Loucy (cell line): ENCODE data around the gene EGLN1.

Source experiments
- CTCF ChIP-seq: fragments of 200-600 bp; sonication (generic); conservative IDR thresholded peaks from 2 replicates; pipeline ENCODE4 v1.5.1; 2014; ENCODE audit warnings: mild to moderate bottlenecking, antibody characterized with exemption, low read length
- EZH2phosphoT487 ChIP-seq: fragments of 200-600 bp; IDR thresholded peaks from 2 replicates; pipeline ENCODE4 v1.6.1; 2018; ENCODE audit warnings: antibody characterized with exemption, mild to moderate bottlenecking, moderate library complexity, borderline replicate concordance

GRCh38 chr1:231387770-231388669 lies 34.1 kb downstream of the EGLN1 start:
- TF ChIP-seq EZH2phosphoT487: no peak
- TF ChIP-seq CTCF: no peak
